MM.1S (cell line): ENCODE measurements around the gene PDGFD.

Experiments
- EZH2 ChIP-seq: fragments of 300-600 bp; sonication (generic); optimal IDR thresholded peaks from 2 replicates; pipeline ENCODE3; 2017; ENCODE audit warnings: low read depth, mild to moderate bottlenecking, antibody characterized with exemption, low read length, mixed read lengths
- EZH2phosphoT487 ChIP-seq: fragments of 300-600 bp; sonication (generic); IDR thresholded peaks from 2 replicates; pipeline ENCODE4 v1.6.1; 2018; ENCODE audit warnings: antibody characterized with exemption, low read length
- TF ChIP-seq, protein P1 (sequence below): fragments of 300-600 bp; sonication (generic); IDR thresholded peaks from 2 replicates; pipeline ENCODE4 v1.5.1; 2016; ENCODE audit warnings: antibody characterized with exemption, low read length, mixed read lengths

DNA sequence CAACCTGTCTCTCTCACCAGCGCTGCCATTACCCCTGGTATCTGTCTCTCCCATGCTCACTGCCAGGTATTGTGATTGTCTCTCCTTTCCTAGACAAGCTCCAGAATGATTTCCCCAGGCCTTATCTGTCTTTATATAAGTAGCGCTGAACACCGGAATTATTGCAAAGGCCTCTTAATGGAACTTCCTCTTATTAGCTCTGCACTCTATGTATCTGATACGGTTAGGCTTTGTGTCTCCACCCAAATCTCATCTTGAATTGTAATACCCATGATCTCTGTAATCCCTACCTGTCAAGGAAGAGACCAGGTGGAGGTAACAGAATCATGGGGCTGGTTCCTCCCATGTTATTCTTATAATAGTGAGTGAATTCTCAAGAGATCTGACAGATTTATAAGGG is 88.2 kb downstream of the PDGFD start:
- TF ChIP-seq, protein P1, sequence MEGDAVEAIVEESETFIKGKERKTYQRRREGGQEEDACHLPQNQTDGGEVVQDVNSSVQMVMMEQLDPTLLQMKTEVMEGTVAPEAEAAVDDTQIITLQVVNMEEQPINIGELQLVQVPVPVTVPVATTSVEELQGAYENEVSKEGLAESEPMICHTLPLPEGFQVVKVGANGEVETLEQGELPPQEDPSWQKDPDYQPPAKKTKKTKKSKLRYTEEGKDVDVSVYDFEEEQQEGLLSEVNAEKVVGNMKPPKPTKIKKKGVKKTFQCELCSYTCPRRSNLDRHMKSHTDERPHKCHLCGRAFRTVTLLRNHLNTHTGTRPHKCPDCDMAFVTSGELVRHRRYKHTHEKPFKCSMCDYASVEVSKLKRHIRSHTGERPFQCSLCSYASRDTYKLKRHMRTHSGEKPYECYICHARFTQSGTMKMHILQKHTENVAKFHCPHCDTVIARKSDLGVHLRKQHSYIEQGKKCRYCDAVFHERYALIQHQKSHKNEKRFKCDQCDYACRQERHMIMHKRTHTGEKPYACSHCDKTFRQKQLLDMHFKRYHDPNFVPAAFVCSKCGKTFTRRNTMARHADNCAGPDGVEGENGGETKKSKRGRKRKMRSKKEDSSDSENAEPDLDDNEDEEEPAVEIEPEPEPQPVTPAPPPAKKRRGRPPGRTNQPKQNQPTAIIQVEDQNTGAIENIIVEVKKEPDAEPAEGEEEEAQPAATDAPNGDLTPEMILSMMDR, result no peak
- TF ChIP-seq EZH2phosphoT487, result no peak
- no peak for TF ChIP-seq EZH2
